Endothelial cell of umbilical vein (primary cell): ENCODE results near the gene GNAQ. TPM values are rescaled to one million over a fixed set of nuclear protein-coding genes. Genes with fewer than 3 reads are reported as not detected.

Source experiments
- BruUV-seq: library from RNA; stranded (reverse); fragments of 400-500 nt; replicated peaks from 2 replicates; lab custom pipeline; 2021; lab: Mats Ljungman, UMichigan
- CTCF ChIA-PET: fragments of 300-600, 350-600 bp; sonication (Branson Sonifier 250); formaldehyde crosslinking; loops from one replicate; lab custom pipeline; 2021; ENCODE audit warnings: antibody characterized with exemption, inconsistent platforms; lab: Charles Lee
- POLR2A ChIA-PET: fragments of 300-600, 350-600 bp; sonication (Branson Sonifier 250); formaldehyde crosslinking; loops from one replicate; lab custom pipeline; 2021; ENCODE audit warnings: antibody characterized with exemption, inconsistent platforms; lab: Charles Lee
- DNase-seq: peaks from one replicate; pipeline ENCODE4 v3.0.0-alpha.2; 2011; ENCODE audit warnings: low read depth, low spot score
- FAIRE-seq: peaks from 2 replicates; lab custom pipeline; 2011; peaks lifted over from hg19 to GRCh38; lab: Jason Lieb, UNC
- H2AFZ ChIP-seq: 2 replicates; pipeline ENCODE4 v1.6.0; 2012; ENCODE audit warnings: low read depth, low read length, control low read depth, inconsistent platforms
- H3K27ac ChIP-seq: 2 replicates; pipeline ENCODE4 v1.5.1; 2011; ENCODE audit warnings: low read depth, mild to moderate bottlenecking, control low read depth, low read length, moderate library complexity; ENCODE audit not compliant: insufficient read depth
- H3K27me3 ChIP-seq, 2 experiments: 2 replicates each; pipeline versions ENCODE4 v1.6.0 to v1.6.1; 2011; ENCODE audit warnings: low read length in 2 of 2, mixed read lengths in 1 of 2; ENCODE audit not compliant: control insufficient read depth in 2 of 2, insufficient read depth in 2 of 2
- H3K36me3 ChIP-seq, 2 experiments: 2 replicates in 1 of 2; 3 replicates in 1 of 2; pipeline ENCODE4 v1.5.1; 2011; ENCODE audit warnings: low read length in 2 of 2, mild to moderate bottlenecking in 1 of 2, moderate library complexity in 1 of 2; ENCODE audit not compliant: control insufficient read depth in 2 of 2, insufficient read depth in 2 of 2; ENCODE audit errors: extremely low read depth in 1 of 2
- H3K4me1 ChIP-seq: 3 replicates; pipeline ENCODE4 v1.5.1; 2011; ENCODE audit warnings: mild to moderate bottlenecking, low read length; ENCODE audit not compliant: control insufficient read depth, insufficient read depth; ENCODE audit errors: extremely low read depth
- H3K4me2 ChIP-seq: 2 replicates; pipeline ENCODE4 v1.6.1; 2011; ENCODE audit warnings: low read length, control low read depth, mixed read lengths; ENCODE audit not compliant: insufficient read depth
- H3K4me3 ChIP-seq, 3 experiments: fragments of 200-600 bp in 1 of 3; sonication (generic), shearing (Covaris generic) in 1 of 3; replicated peaks in 1 of 3; 2 replicates each; pipeline ENCODE4 v1.5.1; 2011 to 2016; ENCODE audit warnings: control low read depth in 3 of 3, low read length in 3 of 3, mild to moderate bottlenecking in 2 of 3, inconsistent platforms in 1 of 3, low read depth in 1 of 3, moderate library complexity in 1 of 3; ENCODE audit not compliant: insufficient read depth in 1 of 3
- H3K79me2 ChIP-seq: 2 replicates; pipeline ENCODE4 v1.6.0; 2012; ENCODE audit warnings: low read length, inconsistent platforms; ENCODE audit not compliant: control insufficient read depth, insufficient read depth
- H3K9ac ChIP-seq: replicated peaks from 2 replicates; pipeline ENCODE3; 2011; ENCODE audit warnings: low read length, control low read depth; ENCODE audit not compliant: insufficient read depth; ENCODE audit errors: extremely low read depth
- H3K9me1 ChIP-seq: replicated peaks from 3 replicates; pipeline ENCODE4 v1.6.0; 2011; ENCODE audit warnings: mild to moderate bottlenecking, low read length; ENCODE audit not compliant: control insufficient read depth, insufficient read depth; ENCODE audit errors: extremely low read depth
- H3K9me3 ChIP-seq: replicated peaks from 2 replicates; pipeline ENCODE4 v1.5.1; 2012; ENCODE audit warnings: low read length, inconsistent platforms; ENCODE audit not compliant: control insufficient read depth, insufficient read depth
- H4K20me1 ChIP-seq: replicated peaks from 2 replicates; pipeline ENCODE3; 2011; ENCODE audit warnings: mild to moderate bottlenecking, low read length; ENCODE audit not compliant: control insufficient read depth, insufficient read depth; ENCODE audit errors: extremely low read depth
- EZH2 ChIP-seq: IDR thresholded peaks from 2 replicates; pipeline ENCODE4 v1.6.1; 2012; ENCODE audit warnings: borderline replicate concordance, low read depth, mild to moderate bottlenecking, moderate library complexity, low read length, inconsistent platforms; ENCODE audit not compliant: severe bottlenecking
- FOS ChIP-seq: IDR thresholded peaks from 2 replicates; pipeline ENCODE4 v1.6.1; 2011; ENCODE audit warnings: mild to moderate bottlenecking, low read length, moderate library complexity, borderline replicate concordance; ENCODE audit not compliant: insufficient read depth
- GATA2 ChIP-seq: IDR thresholded peaks from 2 replicates; pipeline ENCODE4 v1.7.0; 2011; ENCODE audit warnings: low read depth, mild to moderate bottlenecking, moderate library complexity, mixed read lengths, low read length; ENCODE audit not compliant: insufficient read length, insufficient read depth
- JUN ChIP-seq: IDR thresholded peaks from 2 replicates; pipeline ENCODE4 v1.6.1; 2011; ENCODE audit warnings: borderline replicate concordance, low read depth; ENCODE audit not compliant: insufficient read length, insufficient read depth
- MYC ChIP-seq: IDR thresholded peaks from one replicate; pipeline ENCODE4 v1.6.1; 2011; ENCODE audit warnings: mild to moderate bottlenecking, low read depth, low read length
- dilution Hi-C: fragments of 300-500 bp; cut with MboI; formaldehyde crosslinking; loops from one replicate; pipeline ENCODE4 v1.15.0; 2019; ENCODE audit warnings: low sequenced_read_pairs; ENCODE audit not compliant: extremely low pct_ligation_motif_present
- intact Hi-C: fragments of 100-400 bp; cut with micrococcal nuclease; formaldehyde crosslinking; loops from one replicate; pipeline ENCODE4 v1.10.0; 2022
- polyA plus RNA-seq, 4 experiments: library from polyadenylated mRNA; depleted of rRNA in 3 of 4; stranded (reverse) in 3 of 4; unstranded in 1 of 4; fragments of >200 nt; gene quantifications; 2 replicates each; pipeline versions ENCODE4 v1.2.1 to v1.2.3, GENCODE V29; 2011 to 2012; ENCODE audit warnings: missing spikeins in 1 of 4
- total RNA-seq: library from RNA; stranded (reverse); gene quantifications from 2 replicates; pipeline ENCODE4 v1.2.3, GENCODE V29; 2021
- TF ChIP-seq, protein P1 (sequence below): IDR thresholded peaks from 2 replicates; pipeline ENCODE4 v1.6.1; 2011; ENCODE audit not compliant: insufficient read depth, insufficient read length

The GNAQ gene
- total and polyA plus RNA-seq, 2 donors (not counting 3 experiments of a cell fraction or from before 2014, with no cell fraction given), result 26.1 to 67.3 TPM

DNA sequence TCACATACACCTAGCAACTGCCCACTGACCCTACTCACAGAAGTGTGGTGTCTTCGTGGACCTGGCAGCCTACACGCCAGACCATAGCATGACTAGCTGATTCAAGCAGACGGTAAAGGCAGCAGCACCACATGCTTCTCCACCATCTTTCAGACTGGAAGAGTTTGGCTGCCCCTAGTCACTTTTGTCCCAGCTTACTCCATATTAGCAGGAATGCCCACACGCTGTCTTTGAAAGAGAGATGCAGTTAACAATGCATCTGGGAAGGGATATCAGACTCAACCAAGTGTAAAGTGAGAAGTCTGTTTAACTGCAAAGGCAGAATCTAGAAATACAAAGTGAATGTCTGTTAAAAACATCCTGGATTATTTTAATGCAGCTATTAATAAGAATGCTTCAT is 206.2 kb downstream of the GNAQ start:
- H3K4me2 ChIP-seq, result no peak overlapping the region
- no peak for DNase-seq
- H3K36me3 ChIP-seq, result no peaks in the 10 kb centered on the region
- BruUV-seq, result no TSS peak
- intact Hi-C loops (no loop called here), dilution Hi-C loops (no loop called here)
- no peak overlapping the region for H3K4me3 ChIP-seq
- H3K27ac ChIP-seq, result no peak overlapping the region
- no peak overlapping the region for H3K9ac ChIP-seq
- no peak for FAIRE-seq
- H4K20me1 ChIP-seq, result no peaks in the 10 kb centered on the region
- TF ChIP-seq FOS (no peak), MYC (no peak), EZH2 (no peak)
- TF ChIP-seq, protein P1, sequence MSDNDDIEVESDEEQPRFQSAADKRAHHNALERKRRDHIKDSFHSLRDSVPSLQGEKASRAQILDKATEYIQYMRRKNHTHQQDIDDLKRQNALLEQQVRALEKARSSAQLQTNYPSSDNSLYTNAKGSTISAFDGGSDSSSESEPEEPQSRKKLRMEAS, result no peak
- peaks cover 9% of the 10 kb centered on the region for H3K79me2 ChIP-seq
- POLR2A ChIA-PET, result no interaction called here
- no peaks in the 10 kb centered on the region for H3K9me1 ChIP-seq
- CTCF ChIA-PET, result interaction anchor here (0.9 to 2.9 kb wide), 4 partner anchors 10 to 209 kb away, joined by 3 to 12 read pairs (median 5); no protein-coding TSS in a partner anchor
- no peak overlapping the region for H2AFZ ChIP-seq
- no peaks in the 10 kb centered on the region for H3K9me3 ChIP-seq
- no peaks in the 10 kb centered on the region for H3K27me3 ChIP-seq
- H3K4me1 ChIP-seq, result peaks cover 14% of the 10 kb centered on the region

DNA sequence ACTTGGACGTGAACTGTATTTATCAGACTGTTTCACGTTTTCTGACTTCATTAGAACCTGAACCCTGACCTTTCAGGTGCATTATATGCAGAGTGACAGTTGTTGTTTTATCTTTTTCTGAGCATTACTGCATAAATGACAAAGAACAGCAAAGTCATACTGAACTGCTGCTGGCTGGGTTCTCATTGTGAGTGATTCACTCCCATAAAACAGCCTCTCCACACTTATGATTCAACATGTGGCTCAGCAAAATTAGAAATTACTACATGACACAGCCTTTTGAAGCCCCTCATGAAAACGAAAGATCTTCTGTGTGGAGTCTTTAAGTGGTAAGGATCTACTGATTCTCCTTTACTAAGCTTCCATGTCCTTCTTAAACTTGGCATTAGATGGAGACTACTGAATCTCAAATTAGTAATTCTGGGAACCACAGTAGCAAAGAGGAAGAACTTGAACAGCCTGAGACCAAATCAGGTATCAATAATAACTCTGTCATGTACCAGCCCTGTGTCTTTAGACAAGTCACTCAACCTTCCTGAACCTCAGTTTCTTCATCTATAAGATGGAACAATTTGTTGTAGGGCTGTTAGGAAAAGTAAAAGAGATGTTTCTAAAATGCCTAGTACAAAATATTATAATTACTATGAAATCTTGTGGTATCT is 211.2 kb downstream of the GNAQ start:
- Histone ChIP-seq H3K27me3 (no peaks in the 10 kb centered on the region), H3K79me2 (no peaks in the 10 kb centered on the region), H3K4me3 (no peak overlapping the region), H3K4me1 (peaks cover 28% of the 10 kb centered on the region), H4K20me1 (peaks cover 3% of the 10 kb centered on the region), H3K27ac (peak overlapping the region; percentile 52), H3K9me1 (no peaks in the 10 kb centered on the region), H3K36me3 (no peaks in the 10 kb centered on the region), H3K9me3 (no peaks in the 10 kb centered on the region), H2AFZ (no peak overlapping the region), H3K4me2 (peak overlapping the region; percentile 52), H3K9ac (no peak overlapping the region)
- ChIA-PET POLR2A (no interaction called here), CTCF (no interaction called here)
- DNase-seq, result peak; percentile 59
- dilution Hi-C loops (no loop called here), intact Hi-C loops (loop anchor here (2.0 kb wide), 1 partner anchor 20 kb away; no protein-coding TSS in a partner anchor)
- peak; percentile 86 for FAIRE-seq
- no TSS peak for BruUV-seq
- no peak for TF ChIP-seq EZH2
- TF ChIP-seq, protein P1, result no peak
- no peak for TF ChIP-seq GATA2
- TF ChIP-seq FOS, result peak; percentile 78
- peak; percentile 53 for TF ChIP-seq JUN
